ENCODE data around the gene FRMD4B. TPM values are rescaled to one million over a fixed set of nuclear protein-coding genes. Genes with fewer than 3 reads are reported as not detected.

Gene FRMD4B
- total RNA-seq = 10 to 100 TPM; 27.1 to 38.3 TPM

DNA sequence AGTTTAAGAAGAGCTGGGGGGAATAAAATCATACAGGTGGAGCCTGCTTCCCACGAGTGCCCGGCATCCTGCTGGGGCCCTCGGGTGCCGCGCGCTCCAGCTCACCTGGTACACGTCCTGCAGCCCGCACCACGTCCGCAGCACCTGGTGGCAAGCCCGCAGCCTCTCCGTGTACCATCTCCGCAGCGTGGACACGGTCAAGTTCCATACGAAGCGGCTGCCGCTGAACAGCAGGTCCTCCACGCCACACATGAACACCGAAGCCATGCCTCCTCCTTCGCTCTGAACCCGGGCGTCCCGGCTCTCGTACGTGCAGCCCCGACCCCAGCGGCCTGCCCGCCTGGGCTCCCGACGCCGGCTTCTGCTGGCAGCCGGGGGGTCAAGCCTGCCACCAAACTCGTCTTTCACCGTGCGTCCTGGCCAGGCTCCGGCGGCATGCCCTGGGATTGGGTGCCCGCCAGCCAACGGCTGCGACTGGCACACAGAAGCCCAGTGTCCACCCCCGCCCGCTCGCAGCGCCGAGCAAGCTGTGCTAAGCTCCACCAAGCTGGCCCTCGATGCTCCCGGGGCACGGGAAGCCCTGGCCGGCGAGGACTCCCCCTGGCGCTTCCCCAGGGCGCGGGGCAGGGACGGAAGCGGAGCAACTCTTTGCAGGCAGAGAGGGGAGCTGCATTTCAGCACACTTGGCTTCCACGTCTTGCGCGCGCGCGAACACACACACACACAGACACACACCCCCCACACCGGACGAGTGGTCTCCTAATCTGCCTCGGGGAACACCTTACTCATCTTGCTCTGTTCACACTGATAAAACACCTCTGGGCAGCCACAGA, at the start of gene FRMD4B:
FRMD4B (minus strand) TSS at position 366 of the 833 bp plus-strand sequence; CDS start at position 267, 99 bp downstream.
- H3K27me3 Mint-ChIP-seq = peaks cover 0 to 3% of the 10 kb centered on the region in 2 donors
- H3K27ac Mint-ChIP-seq = no peak within 1 kb of the TSS
- H3K4me1 Mint-ChIP-seq (ENCODE audit: low read depth in 2 of 2) = peaks cover 7 to 16% of the 10 kb centered on the region in 2 donors
- DNase-seq (ENCODE audit: low spot score) (peak; percentile 57), ATAC-seq (peak; percentile 88)
- H3K9me3 Mint-ChIP-seq = no peaks in the 10 kb centered on the region
- peak within 1 kb of the TSS; percentile 85 for H3K4me3 Mint-ChIP-seq
- H3K36me3 Mint-ChIP-seq = no peaks in the 10 kb centered on the region

DNA sequence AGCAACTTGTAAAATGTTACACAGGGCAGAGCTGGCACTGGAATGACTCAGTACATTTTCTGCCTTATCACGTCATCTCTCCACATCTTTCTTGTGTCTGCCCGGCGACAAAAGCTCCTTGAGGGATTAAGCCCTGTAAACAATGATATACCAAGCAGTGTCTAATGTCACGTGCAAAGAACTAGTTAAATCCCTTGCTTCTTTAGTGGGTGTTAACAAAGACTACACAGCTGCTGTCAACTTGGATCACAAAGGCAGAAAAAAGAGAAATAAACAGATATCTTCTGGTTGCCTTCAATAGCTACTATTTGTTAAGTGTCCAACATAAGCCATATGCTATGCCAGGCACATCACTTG, 48.1 kb upstream of the FRMD4B start:
- Mint-ChIP-seq H3K27ac (peak overlapping the region in 1 of 2 donors; percentile 16), H3K4me3 (peak overlapping the region; percentile 33), H3K36me3 (no peaks in the 10 kb centered on the region), H3K9me3 (no peaks in the 10 kb centered on the region), H3K4me1 (ENCODE audit: low read depth in 2 of 2) (peaks cover 10 to 12% of the 10 kb centered on the region in 2 donors), H3K27me3 (peaks cover 0 to 5% of the 10 kb centered on the region in 2 donors)
- ATAC-seq (peak in 1 of 2 donors; percentile 55), DNase-seq (ENCODE audit: low spot score) (no peak)

DNA sequence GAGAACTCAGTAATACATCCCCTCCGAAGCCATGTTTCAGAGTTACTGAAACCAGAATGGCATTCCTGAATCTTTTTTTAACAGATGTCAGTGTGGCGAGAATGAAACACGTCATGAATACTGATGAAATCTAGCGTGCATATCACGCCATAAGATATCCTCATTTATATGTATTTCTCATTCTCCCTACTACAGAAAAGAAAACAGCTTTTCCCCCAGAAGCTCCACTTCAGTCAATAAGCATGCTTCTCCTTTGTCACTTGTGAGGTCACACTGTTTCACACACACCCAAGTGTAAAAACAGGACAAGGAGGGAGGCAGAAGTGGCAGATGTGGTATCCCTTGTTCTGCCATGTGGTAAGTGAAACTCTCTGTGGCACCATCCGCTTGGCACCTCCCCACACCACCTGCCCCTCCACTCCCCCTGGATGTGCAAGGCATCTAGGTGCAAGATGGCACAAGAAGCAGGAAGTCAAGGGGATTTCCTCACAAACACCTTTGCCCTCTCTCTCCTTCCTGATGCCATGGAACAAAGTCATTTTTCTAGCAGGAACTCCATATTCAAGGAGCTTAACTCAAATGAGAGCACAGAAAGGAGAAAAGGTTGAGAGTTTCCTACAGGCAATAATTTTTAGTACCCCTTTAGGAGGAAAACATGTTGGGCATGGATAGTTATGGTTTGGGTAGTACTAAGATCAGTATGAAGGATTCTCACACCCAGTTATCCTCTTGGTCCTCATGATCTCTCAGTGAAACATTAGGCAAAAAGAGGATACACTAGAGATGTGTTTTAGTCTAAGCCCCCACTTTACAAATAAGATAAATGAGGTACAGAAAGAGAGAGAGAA, 47.5 kb upstream of the FRMD4B start:
- Mint-ChIP-seq H3K36me3 (no peaks in the 10 kb centered on the region), H3K4me3 (peak overlapping the region; percentile 33), H3K4me1 (ENCODE audit: low read depth in 2 of 2) (peaks cover 12 to 15% of the 10 kb centered on the region in 2 donors), H3K27ac (peak overlapping the region; percentile 16 to 22), H3K27me3 (peaks cover 0 to 8% of the 10 kb centered on the region in 2 donors), H3K9me3 (no peaks in the 10 kb centered on the region)
- ATAC-seq (peak; percentile 58 to 66), DNase-seq (ENCODE audit: low spot score) (no peak)

DNA sequence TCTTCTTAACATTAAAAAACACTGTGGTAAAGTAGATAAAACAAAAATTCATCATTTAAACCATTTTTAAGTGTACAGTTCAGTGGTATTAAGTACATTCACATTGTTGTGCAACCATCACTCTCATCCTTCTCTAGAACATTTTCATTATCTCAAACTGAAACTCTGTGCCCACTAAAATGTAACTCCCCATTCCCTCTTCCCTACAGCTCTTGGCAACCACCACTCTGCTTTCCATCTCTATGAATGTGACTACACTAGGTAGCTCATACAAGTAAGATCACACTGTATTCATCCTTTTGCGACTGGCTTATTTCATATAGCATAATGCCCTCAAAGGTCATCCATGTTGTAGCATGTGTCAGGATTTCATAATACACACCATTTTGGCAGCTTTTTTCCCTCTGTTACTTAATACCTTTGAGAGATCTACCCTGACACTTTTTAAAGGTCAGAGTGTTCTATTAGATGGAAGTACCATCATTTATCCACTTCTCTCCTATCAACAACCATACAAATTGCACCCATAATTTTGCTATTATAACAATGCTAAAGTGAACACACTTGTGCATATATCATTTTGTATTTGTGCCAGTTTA, 42.9 kb upstream of the FRMD4B start:
- H3K4me1 Mint-ChIP-seq (ENCODE audit: low read depth in 2 of 2) = peaks cover 8 to 13% of the 10 kb centered on the region in 2 donors
- H3K4me3 Mint-ChIP-seq = no peak overlapping the region
- no peaks in the 10 kb centered on the region for H3K36me3 Mint-ChIP-seq
- no peaks in the 10 kb centered on the region for H3K9me3 Mint-ChIP-seq
- H3K27ac Mint-ChIP-seq = no peak overlapping the region
- H3K27me3 Mint-ChIP-seq = peaks cover 0 to 8% of the 10 kb centered on the region in 2 donors
- no peak for DNase-seq (ENCODE audit: low spot score)
- no peak for ATAC-seq

DNA sequence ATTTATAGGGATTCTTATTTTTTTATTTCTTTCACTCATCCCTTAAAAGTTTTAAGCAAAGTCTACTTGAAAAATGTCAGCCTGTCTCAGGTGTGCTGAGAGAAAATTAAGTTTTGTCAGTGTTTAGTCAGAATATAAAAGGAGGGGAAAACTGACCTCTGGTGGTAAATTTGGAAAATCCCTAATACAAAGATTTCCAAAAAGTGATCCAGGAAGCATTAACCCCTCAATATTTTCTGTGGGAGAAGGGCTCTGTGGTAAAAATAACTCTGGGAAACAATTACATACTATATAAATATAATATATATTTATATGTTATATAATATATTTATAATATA, 41.0 kb upstream of the FRMD4B start:
- Mint-ChIP-seq H3K9me3 (no peaks in the 10 kb centered on the region), H3K4me1 (ENCODE audit: low read depth in 2 of 2) (peaks cover 0 to 5% of the 10 kb centered on the region in 2 donors), H3K4me3 (no peak overlapping the region), H3K27ac (no peak overlapping the region), H3K27me3 (peaks cover 0 to 8% of the 10 kb centered on the region in 2 donors), H3K36me3 (no peaks in the 10 kb centered on the region)
- no peak for DNase-seq (ENCODE audit: low spot score)
- no peak for ATAC-seq

DNA sequence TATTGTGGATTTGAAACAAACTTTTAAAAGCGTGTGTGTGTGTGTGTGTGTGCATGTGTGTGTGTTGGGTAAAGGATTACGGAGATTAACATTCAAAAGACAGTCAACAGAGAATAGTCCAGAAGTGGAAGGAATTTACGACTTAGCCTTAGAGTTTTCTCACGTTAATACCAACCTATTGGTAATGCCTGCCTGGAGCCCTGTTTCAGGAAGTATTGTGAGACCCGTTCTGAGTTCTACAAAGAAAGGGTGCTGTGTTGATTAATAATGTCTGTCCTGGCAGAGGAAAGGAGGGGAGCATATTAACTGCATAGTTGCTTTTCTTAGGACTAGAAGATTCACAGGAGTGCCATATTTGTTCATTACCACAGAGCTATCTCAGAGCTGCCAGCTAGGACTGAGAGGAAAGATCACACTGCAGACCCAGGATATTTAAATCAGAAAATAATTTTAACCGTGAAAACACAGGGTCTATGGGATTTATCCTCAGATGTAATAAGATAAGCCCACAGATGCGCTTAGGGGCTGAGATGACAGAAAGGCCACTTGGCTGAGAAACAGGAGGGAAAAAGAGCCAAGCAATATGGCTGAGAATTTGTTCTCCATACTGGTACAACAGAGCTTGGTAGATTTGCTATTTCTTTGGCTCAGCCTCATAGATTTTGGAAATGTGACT, 40.5 kb upstream of the FRMD4B start:
- Mint-ChIP-seq H3K27ac (no peak overlapping the region), H3K9me3 (no peaks in the 10 kb centered on the region), H3K36me3 (no peaks in the 10 kb centered on the region), H3K4me1 (ENCODE audit: low read depth in 2 of 2) (peaks cover 0 to 5% of the 10 kb centered on the region in 2 donors), H3K4me3 (no peak overlapping the region), H3K27me3 (peaks cover 0 to 8% of the 10 kb centered on the region in 2 donors)
- DNase-seq (ENCODE audit: low spot score) (no peak), ATAC-seq (no peak)

DNA sequence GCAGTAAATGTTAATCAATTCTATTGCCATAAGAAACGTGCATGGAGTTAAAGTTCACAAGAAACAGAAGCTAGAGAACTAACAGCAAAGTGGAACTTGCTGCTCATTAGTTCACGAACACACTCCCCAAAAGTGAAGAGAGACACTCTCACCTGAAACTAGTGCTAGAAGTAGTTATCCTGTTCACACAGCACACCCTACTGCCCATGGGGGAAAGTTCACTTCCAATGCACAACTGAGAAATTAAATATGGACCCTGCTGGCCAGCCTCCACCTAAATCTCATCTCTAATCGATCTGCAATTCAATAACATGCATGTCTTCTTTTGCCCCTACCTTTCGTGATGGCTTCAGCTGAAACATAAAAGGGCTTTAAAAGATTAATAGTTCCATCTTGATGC, 39.4 kb upstream of the FRMD4B start:
- Mint-ChIP-seq H3K36me3 (no peaks in the 10 kb centered on the region), H3K4me1 (ENCODE audit: low read depth in 2 of 2) (peaks cover 0 to 5% of the 10 kb centered on the region in 2 donors), H3K9me3 (no peaks in the 10 kb centered on the region), H3K27ac (no peak overlapping the region), H3K4me3 (no peak overlapping the region), H3K27me3 (peaks cover 0 to 3% of the 10 kb centered on the region in 2 donors)
- DNase-seq (ENCODE audit: low spot score) (no peak), ATAC-seq (no peak)

DNA sequence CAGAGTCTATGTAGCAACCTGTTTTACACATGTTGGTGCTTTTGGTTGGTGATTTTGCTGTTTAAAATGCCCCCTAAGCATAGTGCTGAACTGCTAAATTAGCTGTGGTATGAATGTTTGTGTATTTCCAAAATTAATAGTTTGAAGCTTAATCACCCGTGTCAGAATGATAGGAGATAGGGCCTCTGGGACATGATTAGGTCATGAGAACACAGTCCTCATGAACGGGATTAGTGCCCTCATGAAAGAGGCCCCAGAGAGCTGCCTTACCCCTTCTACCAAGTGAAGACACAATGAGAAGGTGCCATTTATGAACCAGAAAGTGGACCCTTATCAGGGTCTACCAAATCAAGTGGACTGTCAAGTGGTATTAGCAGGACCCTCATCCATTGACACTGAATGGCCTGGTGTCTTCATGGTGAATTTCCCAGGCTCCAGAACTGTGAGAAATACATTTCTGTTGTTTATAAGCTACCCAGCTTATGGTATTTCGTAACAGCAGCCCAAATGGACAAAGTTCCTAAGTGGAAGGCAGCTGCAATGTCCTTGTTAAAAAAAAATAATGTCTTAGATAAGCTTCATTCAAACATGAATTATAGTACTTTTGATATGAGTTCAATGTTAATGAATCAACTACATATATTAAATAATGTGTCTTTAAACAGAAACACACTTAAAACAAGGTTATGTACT, 37.7 kb upstream of the FRMD4B start:
- H3K36me3 Mint-ChIP-seq = no peaks in the 10 kb centered on the region
- DNase-seq (ENCODE audit: low spot score) = no peak
- no peak overlapping the region for H3K27ac Mint-ChIP-seq
- no peak for ATAC-seq
- H3K9me3 Mint-ChIP-seq = no peaks in the 10 kb centered on the region
- H3K4me1 Mint-ChIP-seq (ENCODE audit: low read depth in 2 of 2) = peaks cover 0 to 1% of the 10 kb centered on the region in 2 donors
- H3K27me3 Mint-ChIP-seq = peaks cover 0 to 4% of the 10 kb centered on the region in 2 donors
- H3K4me3 Mint-ChIP-seq = no peak overlapping the region

DNA sequence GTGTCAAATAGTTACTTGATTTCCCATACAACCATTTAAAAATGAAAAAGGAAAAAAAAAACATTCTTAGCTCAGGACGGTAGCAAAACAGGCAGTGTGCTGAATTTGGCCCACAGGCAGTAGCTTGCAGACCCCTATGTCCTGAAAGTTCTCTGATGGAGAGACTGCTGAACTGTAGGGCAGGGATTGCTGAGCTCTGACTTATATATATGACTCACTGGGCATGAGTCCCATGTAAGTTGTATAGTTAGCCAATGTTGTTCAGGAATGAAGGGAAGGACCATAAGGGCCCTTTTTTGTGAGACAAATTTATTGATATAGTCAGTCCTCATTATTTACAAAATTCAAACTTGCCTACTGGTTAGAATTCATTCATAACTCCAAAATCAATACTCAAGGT, 36.9 kb upstream of the FRMD4B start:
- Mint-ChIP-seq H3K4me3 (no peak overlapping the region), H3K4me1 (ENCODE audit: low read depth in 2 of 2) (no peaks in the 10 kb centered on the region), H3K9me3 (no peaks in the 10 kb centered on the region), H3K27me3 (peaks cover 0 to 4% of the 10 kb centered on the region in 2 donors), H3K27ac (no peak overlapping the region), H3K36me3 (no peaks in the 10 kb centered on the region)
- ATAC-seq (no peak), DNase-seq (ENCODE audit: low spot score) (no peak)

DNA sequence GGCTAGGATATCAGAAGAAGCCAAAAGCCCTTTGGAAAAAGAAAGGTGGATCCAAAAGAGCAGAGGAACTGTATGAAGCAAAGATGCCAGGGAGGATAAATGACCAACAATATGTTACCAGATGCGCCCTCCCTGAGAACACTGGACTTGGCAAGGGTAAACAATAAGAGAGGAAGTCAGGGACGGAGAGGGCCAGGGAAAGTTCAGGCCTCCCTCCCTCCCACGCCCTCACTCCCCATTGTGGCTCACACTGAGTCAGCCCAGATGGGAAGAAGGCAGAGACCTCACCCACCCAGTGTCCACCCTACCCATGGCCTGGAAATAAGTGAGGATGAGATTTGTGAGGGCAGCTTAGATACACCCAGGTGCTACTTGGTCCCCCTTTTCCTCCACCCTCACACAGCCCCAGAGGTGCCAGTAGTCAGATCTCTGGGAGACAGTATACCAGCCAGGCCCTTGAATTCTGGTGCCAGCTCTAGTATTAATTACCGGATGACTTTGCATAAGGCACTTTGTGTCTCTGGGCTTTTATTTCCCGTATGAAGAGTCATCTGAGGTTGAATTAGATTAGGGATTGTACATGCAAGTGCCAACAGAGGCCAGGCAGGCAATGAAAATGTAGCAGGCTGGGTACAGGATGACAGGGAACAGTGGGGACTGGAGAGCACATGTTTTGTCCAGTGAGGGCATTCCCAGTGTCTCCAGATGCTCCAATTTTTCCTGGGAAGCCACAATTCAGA, 35.1 kb upstream of the FRMD4B start:
- H3K9me3 Mint-ChIP-seq = no peaks in the 10 kb centered on the region
- H3K27me3 Mint-ChIP-seq = peaks cover 0 to 4% of the 10 kb centered on the region in 2 donors
- no peaks in the 10 kb centered on the region for H3K4me1 Mint-ChIP-seq (ENCODE audit: low read depth in 2 of 2)
- DNase-seq (ENCODE audit: low spot score) = no peak
- no peaks in the 10 kb centered on the region for H3K36me3 Mint-ChIP-seq
- no peak for ATAC-seq
- no peak overlapping the region for H3K4me3 Mint-ChIP-seq
- H3K27ac Mint-ChIP-seq = no peak overlapping the region

DNA sequence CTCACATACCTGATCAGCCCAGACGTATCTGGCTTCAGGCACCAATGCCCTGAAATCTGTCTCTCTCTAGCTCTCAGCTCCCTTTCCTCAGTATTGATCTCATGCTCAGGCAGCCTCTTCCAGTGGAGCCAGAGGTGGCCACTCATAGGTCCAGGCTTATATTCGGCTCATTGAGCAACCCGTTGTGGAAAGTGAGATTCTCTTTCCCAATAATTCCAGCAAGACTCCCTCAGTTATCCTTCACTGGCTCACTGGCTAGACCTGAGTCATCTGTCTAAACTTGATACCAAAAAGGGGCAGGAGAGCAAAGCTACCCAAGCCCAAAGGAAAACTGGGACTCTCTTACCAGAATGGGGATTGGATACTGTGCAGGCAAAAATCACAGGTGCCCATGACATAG, 33.4 kb upstream of the FRMD4B start:
- Mint-ChIP-seq H3K27ac (no peak overlapping the region), H3K4me1 (ENCODE audit: low read depth in 2 of 2) (no peaks in the 10 kb centered on the region), H3K27me3 (peaks cover 0 to 4% of the 10 kb centered on the region in 2 donors)

DNA sequence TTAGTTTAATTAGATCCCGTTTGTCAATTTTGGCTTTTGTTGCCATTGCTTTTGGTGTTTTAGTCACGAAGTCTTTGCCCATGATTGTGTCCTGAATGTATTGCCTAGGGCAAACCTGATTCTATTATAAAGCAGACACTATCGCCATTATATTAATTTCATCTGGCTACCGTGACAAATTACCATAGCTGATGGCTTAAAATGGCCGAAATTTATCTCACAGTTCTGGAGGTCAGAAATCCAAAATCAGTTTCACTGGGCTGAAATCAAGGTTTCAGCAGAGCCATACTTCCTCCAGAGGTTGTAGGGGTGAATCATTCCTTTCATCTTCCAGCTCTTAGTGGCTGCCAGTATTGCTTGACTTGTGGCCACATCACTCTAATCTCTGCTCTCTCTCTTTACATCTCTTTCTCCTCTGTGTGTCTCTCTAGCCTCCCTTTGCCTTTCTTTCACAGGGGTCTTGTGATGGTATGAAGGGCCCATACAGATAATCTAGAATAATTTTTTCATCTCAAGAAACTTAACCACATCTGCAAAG, 31.7 kb upstream of the FRMD4B start:
- H3K9me3 Mint-ChIP-seq = no peaks in the 10 kb centered on the region
- no peak for ATAC-seq

More for the DNA sequence above, 33.4 kb upstream of the FRMD4B start:
- Mint-ChIP-seq H3K4me3 (no peak overlapping the region), H3K9me3 (no peaks in the 10 kb centered on the region), H3K36me3 (no peaks in the 10 kb centered on the region)
- no peak for DNase-seq (ENCODE audit: low spot score)
- no peak for ATAC-seq

More for the DNA sequence above, 31.7 kb upstream of the FRMD4B start:
- Mint-ChIP-seq H3K36me3 (no peaks in the 10 kb centered on the region), H3K27me3 (peaks cover 0 to 4% of the 10 kb centered on the region in 2 donors), H3K4me1 (ENCODE audit: low read depth in 2 of 2) (no peaks in the 10 kb centered on the region), H3K4me3 (no peak overlapping the region), H3K27ac (no peak overlapping the region)
- DNase-seq (ENCODE audit: low spot score) = no peak
